Central memory CD8-positive, alpha-beta T cell (primary cell): ENCODE data around the gene EHD4.

ENCODE experiments used
- ATAC-seq: fragments of 150-1000 bp; cut with Tn5 transposase; replicated peaks from 2 replicates; pipeline ENCODE4 v1.10.0; 2022; ENCODE audit warnings: mild to moderate bottlenecking, moderate FRiP score, moderate number of reproducible peaks; ENCODE audit not compliant: poor library complexity, severe bottlenecking; ENCODE audit errors: extremely low read depth
- DNase-seq, 2 donors: peaks; one replicate each; pipeline ENCODE4 v3.0.0; 2021; ENCODE audit warnings: low spot score in 2 of 2
- H3K27ac Mint-ChIP-seq: one replicate; pipeline ENCODE4 v1.8.0; 2022; ENCODE audit warnings: low read depth, mild to moderate bottlenecking, moderate library complexity, mixed read lengths
- H3K27me3 Mint-ChIP-seq: one replicate; pipeline ENCODE4 v1.8.0; 2022; ENCODE audit warnings: mixed read lengths
- H3K36me3 Mint-ChIP-seq: one replicate; pipeline ENCODE4 v1.8.0; 2022; ENCODE audit warnings: mild to moderate bottlenecking, moderate library complexity, mixed read lengths; ENCODE audit not compliant: insufficient read depth
- H3K4me1 Mint-ChIP-seq: one replicate; pipeline ENCODE4 v1.8.0; 2022; ENCODE audit warnings: mixed read lengths
- H3K4me3 Mint-ChIP-seq: one replicate; pipeline ENCODE4 v1.8.0; 2022; ENCODE audit warnings: mild to moderate bottlenecking, moderate library complexity, mixed read lengths
- H3K9me3 Mint-ChIP-seq: one replicate; pipeline ENCODE4 v1.8.0; 2022; ENCODE audit warnings: mixed read lengths

The EHD4 gene

DNA sequence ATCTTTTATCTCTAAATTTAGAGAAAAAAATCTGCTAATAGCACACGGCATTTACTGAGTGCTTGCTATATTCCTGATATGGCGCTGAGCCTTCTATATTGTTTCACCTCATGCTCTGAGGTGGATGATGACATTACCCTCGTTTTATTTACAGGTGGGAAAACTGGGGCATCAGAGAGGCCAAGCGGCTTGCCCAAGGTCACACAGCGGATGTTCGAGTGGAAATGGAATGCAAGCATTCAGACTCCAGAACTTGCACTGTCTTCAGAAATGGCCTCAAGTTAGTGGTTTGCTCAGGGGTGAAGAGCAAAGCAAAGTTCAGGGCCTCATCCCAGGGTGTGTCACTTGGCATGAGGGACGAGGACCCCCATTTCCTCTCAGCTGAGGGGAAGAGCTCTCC, 17.3 kb downstream of the EHD4 start:
- H3K9me3 Mint-ChIP-seq: no peaks in the 10 kb centered on the region
- ATAC-seq: no peak

DNA sequence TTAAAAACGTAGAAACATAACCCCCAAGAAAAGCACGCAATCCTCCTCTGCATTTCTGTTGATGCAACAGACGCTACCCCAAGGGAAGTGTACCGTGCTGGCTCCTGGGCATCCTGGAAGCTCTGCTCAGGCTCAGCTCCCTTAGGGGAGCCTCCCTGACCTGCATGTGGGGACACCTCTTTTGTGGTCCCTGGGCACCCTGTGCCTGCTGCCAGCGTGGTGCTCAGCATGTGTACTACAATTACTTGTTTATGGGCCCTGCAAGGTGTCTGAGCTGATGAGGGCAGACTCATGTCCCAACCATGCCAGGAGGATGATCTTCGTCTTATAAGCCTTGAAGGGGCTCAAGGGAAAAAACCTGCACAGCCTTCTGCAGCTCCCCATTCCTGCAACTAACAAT, 18.3 kb downstream of the EHD4 start:
- Mint-ChIP-seq H3K27ac (no peak overlapping the region), H3K4me1 (peaks cover 7% of the 10 kb centered on the region), H3K4me3 (no peak overlapping the region), H3K36me3 (peaks cover 18% of the 10 kb centered on the region), H3K27me3 (no peaks in the 10 kb centered on the region), H3K9me3 (no peaks in the 10 kb centered on the region)
- ATAC-seq: no peak
- DNase-seq: no peak

More for the DNA sequence above, 17.3 kb downstream of the EHD4 start:
- DNase-seq: no peak
- Mint-ChIP-seq H3K4me3 (no peak overlapping the region), H3K36me3 (peaks cover 18% of the 10 kb centered on the region), H3K4me1 (peaks cover 7% of the 10 kb centered on the region), H3K27me3 (no peaks in the 10 kb centered on the region), H3K27ac (no peak overlapping the region)

DNA sequence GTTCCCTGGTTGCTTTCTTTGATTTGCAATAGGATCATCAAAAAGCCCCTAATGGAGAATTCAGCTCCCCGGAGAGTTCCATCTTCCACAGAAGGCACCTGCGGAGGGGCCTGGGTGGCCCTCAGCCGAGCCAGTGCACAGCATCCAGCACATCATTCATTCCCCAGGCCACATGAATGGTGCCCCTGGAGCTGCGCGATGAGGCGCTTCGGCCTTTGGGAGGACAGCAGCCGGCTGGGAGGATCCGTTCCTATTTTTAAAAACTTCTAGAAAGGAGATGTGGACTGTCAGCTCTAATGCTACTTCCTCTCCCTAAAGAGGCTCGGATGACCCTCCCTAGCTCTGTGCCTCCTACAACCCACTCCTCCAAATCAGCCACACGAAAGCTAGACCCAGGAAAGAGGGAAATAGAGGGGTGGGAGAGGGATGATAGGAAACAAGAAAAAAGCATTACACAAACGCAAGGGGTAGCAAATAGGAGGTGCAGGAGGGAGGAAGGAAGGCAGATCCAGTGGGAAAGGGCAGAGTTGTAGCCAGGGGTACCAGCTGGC, 20.3 kb downstream of the EHD4 start:
- H3K4me3 Mint-ChIP-seq: no peak overlapping the region
- no peaks in the 10 kb centered on the region for H3K27me3 Mint-ChIP-seq
- H3K27ac Mint-ChIP-seq: no peak overlapping the region
- DNase-seq: no peak
- no peaks in the 10 kb centered on the region for H3K4me1 Mint-ChIP-seq
- no peak for ATAC-seq
- H3K36me3 Mint-ChIP-seq: peaks cover 17% of the 10 kb centered on the region
- H3K9me3 Mint-ChIP-seq: no peaks in the 10 kb centered on the region

DNA sequence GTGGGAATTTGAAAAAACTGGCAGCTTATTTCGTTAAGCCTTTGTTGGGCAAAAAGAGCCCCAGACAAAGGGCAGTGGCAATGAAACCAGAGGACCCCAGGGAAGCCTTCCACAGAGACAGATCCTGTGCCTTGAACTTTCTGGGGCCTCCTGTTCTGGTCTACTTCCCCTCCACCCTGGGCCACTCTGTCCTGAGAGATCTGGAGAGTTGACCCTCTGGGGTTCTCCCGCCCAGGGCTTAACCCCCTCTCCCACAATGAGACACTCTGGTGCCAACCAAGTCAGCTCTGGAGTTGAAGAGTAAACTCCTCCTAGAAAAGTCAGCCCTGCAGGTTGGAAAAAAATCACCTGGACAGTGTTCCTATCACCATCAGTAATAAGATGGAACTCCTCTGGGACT, 20.8 kb downstream of the EHD4 start:
- H3K27me3 Mint-ChIP-seq: no peaks in the 10 kb centered on the region
- no peak overlapping the region for H3K27ac Mint-ChIP-seq
- no peak for ATAC-seq
- no peaks in the 10 kb centered on the region for H3K4me1 Mint-ChIP-seq
- no peaks in the 10 kb centered on the region for H3K9me3 Mint-ChIP-seq
- no peak overlapping the region for H3K4me3 Mint-ChIP-seq
- DNase-seq: no peak
- peaks cover 16% of the 10 kb centered on the region for H3K36me3 Mint-ChIP-seq

DNA sequence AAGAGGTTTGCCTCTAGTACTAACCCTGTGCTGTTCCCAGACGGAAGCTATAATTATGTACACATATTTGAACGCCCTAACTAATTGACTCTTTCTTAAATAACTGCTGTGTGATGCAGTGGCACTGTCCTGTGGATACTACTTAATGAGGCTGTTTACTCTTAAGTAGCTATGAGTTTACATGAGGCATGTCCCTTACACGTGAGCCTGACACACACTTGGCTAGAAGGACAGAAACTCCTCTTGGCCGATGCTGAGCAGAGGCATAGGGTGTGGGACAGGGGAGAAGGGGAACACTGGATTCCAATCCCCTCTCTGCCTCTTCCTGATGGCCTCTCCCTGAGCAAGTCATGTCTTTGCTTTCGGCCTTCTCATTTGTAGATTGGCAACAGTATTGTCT, 21.9 kb downstream of the EHD4 start:
- Mint-ChIP-seq H3K27ac (no peak overlapping the region), H3K36me3 (peaks cover 14% of the 10 kb centered on the region), H3K27me3 (no peaks in the 10 kb centered on the region), H3K4me3 (no peak overlapping the region), H3K9me3 (no peaks in the 10 kb centered on the region), H3K4me1 (no peaks in the 10 kb centered on the region)
- no peak for DNase-seq
- ATAC-seq: no peak

DNA sequence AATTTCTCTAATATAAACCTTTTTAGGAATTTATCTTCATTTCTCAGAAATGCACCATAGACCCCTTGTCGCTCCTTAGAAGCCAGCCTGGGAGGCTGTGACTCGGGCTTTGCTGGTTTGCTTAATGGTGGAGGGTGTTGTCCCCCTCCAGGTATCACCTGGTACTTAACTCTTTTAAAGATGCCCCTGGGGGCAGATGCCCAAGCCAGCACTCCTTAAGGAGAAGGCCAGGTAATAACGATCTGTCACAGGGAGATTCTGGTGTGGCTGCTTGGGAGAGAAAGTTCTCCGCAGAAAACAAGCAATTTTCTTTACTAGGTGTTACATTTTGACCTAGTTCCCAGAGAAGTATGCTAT, 22.3 kb downstream of the EHD4 start:
- DNase-seq (no peak), ATAC-seq (no peak)
- Mint-ChIP-seq H3K4me1 (no peaks in the 10 kb centered on the region), H3K4me3 (no peak overlapping the region), H3K27ac (no peak overlapping the region), H3K9me3 (no peaks in the 10 kb centered on the region), H3K36me3 (peaks cover 14% of the 10 kb centered on the region), H3K27me3 (no peaks in the 10 kb centered on the region)

DNA sequence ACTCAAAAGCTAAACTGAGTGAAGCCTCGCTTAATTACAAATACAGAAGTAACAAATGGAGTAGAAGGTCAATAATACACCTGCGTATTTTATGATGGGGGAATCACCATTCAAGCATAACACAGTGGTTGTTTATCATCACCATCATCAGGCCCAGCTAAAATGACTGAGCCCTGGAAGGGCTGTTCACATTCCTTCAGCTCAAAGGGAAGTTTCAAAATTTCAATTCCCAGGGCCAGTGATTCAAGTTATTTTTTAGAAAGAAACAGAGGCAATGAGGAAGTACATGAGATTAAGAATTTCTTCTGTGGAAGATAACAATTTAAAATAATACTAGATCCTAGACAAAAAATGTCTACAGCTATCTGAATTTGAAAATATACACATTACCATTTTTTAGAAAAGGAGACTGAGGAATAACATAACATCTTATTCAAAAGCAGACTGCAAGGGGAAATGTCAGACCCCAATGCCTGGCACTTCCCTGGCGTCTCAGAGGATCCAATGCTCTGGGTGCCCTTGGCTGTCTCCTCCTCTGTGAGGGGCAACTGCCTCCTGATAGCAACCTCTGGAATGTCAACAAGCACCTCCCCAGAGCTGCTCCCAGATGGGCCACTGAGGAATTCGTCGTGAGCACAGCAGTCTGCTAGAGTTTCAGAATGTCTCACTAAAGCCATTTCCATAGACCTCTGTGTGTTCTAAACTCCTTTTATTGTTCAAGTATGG, 22.8 kb downstream of the EHD4 start:
- no peak for DNase-seq
- peaks cover 16% of the 10 kb centered on the region for H3K36me3 Mint-ChIP-seq
- H3K4me3 Mint-ChIP-seq: no peak overlapping the region
- H3K4me1 Mint-ChIP-seq: no peaks in the 10 kb centered on the region
- H3K27ac Mint-ChIP-seq: no peak overlapping the region
- H3K27me3 Mint-ChIP-seq: no peaks in the 10 kb centered on the region
- ATAC-seq: no peak
- H3K9me3 Mint-ChIP-seq: no peaks in the 10 kb centered on the region

DNA sequence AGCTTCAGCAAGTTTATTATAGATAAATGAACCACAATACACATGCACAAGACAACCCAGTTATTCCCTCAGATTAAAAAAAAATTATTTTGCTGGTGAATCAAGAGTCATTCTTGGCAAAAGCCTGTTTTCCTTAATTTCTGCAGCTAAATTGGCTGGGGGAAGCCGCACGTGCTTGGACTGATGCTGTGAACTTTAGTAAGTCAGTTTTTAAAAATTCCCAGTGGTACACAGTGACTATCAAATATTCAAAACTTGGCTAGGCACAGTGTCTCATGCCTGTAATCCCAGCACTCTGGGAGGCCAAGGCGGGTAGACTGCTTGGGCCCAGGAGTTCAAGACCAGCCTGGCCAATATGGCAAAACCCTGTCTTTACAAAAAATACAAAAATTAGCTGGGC, 23.9 kb downstream of the EHD4 start:
- Mint-ChIP-seq H3K4me3 (no peak overlapping the region), H3K9me3 (no peaks in the 10 kb centered on the region), H3K27ac (no peak overlapping the region), H3K4me1 (no peaks in the 10 kb centered on the region), H3K36me3 (peaks cover 21% of the 10 kb centered on the region), H3K27me3 (no peaks in the 10 kb centered on the region)
- no peak for ATAC-seq
- DNase-seq: no peak

DNA sequence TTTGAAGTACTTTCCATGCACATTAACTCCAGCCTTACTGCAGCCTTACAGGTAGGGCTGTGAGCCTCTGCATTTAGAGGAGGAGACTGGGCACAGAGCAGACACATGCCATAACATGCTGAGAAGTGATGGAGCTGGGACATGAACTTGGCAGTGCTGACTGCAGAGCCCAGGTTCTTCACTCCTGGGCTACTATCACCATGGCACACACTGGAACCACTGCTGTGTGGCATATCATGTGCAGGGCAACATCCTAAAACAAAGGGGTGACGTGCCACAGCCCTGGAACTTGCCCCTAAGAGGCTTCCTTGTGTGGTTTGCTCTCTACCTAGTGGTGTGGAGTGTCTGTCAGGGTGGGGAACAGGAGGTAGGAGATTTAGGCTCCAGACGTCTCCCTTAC, 25.4 kb downstream of the EHD4 start:
- Mint-ChIP-seq H3K36me3 (peaks cover 20% of the 10 kb centered on the region), H3K27me3 (no peaks in the 10 kb centered on the region), H3K4me3 (no peak overlapping the region), H3K9me3 (no peaks in the 10 kb centered on the region), H3K27ac (no peak overlapping the region), H3K4me1 (peaks cover 6% of the 10 kb centered on the region)
- ATAC-seq (no peak), DNase-seq (no peak)

DNA sequence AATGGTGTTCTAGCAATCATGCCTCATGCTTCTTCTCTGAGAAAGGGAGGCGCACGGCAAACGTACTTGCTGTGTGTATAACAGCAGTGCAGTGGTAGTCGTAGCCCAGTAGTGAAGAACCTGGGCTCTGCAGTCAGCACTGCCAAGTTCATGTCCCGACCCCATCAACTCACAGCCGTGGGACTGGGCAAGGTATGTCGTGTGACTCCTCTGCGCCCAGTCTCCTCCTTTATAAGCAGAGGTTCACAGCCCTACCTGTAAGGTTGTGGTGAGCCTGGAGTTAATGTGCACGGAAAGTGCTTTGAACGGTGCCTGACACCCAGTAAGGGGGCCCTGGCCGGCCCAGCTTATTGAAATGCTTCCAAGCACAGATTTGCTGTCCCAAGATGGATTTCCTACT, 26.6 kb downstream of the EHD4 start:
- Mint-ChIP-seq H3K4me3 (no peak overlapping the region), H3K9me3 (no peaks in the 10 kb centered on the region), H3K27ac (no peak overlapping the region), H3K4me1 (peaks cover 11% of the 10 kb centered on the region), H3K27me3 (no peaks in the 10 kb centered on the region), H3K36me3 (peaks cover 21% of the 10 kb centered on the region)
- ATAC-seq (no peak), DNase-seq (no peak)

DNA sequence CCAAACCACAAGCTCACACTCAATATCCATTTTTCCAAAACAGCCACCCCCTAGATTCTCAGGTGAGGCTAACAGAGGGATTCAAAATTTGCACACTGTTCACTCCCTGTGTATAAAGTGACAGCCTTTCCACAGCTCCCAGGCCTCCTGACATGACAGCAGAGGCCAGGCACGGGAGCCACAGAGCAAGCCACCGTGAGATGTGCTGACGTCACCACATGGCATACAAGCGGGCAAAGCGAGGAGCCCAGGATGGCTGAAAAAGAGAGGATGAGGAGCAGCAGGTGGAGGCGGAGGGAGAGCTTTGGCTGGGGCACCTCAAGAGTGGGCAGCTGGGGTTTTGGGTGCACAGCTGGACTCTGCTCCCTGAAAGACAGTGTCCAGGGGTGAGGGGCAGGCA, 27.1 kb downstream of the EHD4 start:
- no peak for DNase-seq
- no peak overlapping the region for H3K4me3 Mint-ChIP-seq
- peaks cover 25% of the 10 kb centered on the region for H3K36me3 Mint-ChIP-seq
- no peaks in the 10 kb centered on the region for H3K27me3 Mint-ChIP-seq
- no peak overlapping the region for H3K27ac Mint-ChIP-seq
- no peaks in the 10 kb centered on the region for H3K9me3 Mint-ChIP-seq
- ATAC-seq: no peak
- peaks cover 16% of the 10 kb centered on the region for H3K4me1 Mint-ChIP-seq

DNA sequence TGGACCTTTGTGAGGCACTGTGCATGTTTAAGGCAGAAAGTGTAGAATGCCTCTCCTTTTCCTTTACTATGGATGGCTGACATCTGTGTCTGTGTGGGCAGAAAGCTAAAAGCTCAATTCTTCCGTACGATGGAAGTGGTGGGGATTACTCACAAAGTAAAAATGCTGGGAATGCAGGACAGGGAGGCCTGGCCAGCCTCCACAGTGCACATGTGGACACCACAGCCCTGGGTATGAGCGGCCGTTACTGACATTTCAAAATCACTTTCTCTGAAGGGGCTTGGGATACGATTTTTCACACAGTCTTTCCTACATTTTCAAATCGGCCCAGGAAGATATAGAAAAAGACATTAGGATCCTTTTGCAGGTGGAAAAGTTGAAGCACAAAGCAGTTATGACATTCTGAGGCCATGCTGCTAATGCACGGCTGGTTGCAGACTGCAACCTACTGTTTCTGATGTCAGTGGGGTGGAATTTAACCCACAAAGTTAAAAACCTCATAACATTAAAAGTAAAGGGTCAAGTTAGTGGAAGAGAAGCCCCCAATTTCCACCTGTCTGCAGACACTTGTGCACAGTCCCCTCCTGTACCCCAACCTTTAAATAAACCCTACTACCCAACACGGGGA, 27.9 kb downstream of the EHD4 start:
- no peak overlapping the region for H3K27ac Mint-ChIP-seq
- ATAC-seq (no peak), DNase-seq (no peak)
- H3K4me1 Mint-ChIP-seq: peaks cover 17% of the 10 kb centered on the region
- peaks cover 23% of the 10 kb centered on the region for H3K36me3 Mint-ChIP-seq
- H3K4me3 Mint-ChIP-seq: no peak overlapping the region
- H3K9me3 Mint-ChIP-seq: no peaks in the 10 kb centered on the region
- no peaks in the 10 kb centered on the region for H3K27me3 Mint-ChIP-seq

DNA sequence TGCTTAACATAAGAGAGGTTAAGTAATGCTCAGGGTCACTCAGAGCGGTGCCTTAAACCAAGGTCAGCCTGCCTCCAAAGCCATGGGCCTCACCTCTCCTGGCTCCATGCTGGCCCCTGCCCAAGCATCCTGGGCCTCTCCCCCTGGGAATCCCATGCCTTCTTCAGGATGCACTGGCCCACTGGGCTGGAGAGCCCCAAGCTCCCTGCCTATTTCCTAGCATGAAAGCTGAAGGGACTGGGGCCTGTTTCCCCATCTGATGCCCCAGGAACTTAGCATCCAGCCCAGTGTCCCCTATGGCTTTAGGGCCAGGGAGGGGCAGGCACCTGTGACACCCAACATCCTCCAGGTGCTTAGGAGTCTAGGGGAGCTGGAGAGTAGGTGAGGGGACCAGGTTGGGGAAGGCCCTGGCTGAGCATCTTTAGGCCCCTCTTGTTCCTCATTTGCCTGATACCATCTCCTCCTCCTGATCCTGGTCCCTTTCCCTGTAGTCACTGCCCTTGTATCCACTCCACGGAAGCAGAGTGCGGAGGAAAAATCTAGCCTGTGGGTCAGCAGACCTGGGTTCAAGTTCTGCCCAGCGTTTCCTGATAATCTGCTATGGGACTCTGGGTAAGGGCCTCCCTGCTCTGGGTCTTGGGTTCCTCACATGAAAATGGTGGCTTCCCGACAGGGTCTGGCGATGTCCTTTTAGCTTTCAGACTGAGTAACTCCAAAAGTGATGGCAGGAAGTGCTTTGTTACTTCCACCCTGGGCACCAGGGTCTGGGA, 28.6 kb downstream of the EHD4 start:
- Mint-ChIP-seq H3K36me3 (peaks cover 23% of the 10 kb centered on the region), H3K4me3 (no peak overlapping the region), H3K9me3 (no peaks in the 10 kb centered on the region), H3K4me1 (peaks cover 17% of the 10 kb centered on the region), H3K27me3 (no peaks in the 10 kb centered on the region), H3K27ac (no peak overlapping the region)
- DNase-seq (no peak), ATAC-seq (no peak)
